Measurements from ENCODE around the gene SZT2.

The SZT2 gene

DNA sequence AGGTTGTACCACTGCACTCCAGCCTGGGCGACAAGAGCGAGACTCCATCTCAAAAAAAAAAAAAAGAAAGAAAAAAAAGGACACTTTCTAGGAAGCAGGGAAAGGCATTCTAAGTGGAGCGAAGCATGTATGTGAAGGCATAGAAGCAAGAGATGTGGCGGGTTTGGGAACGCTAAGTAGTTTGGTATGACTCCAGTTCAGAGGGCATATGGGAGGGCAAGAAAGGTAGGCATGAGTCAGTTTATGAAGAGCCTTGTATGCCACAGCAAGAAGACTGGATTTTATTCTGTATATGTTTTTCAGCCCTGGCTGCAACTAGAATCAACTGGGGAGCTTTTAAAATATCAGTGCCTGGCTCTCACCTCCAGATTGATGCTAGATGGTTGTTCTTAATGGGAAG lies 17.5 kb upstream of the SZT2 start:
- Histone ChIP-seq H3K27ac (ENCODE audit: low read depth, low read length) (no peak overlapping the region), H3K79me2 (ENCODE audit: control insufficient read depth, low read length) (peaks cover 15% of the 10 kb centered on the region), H3K9me2 (replicated peaks; ENCODE audit: control insufficient read depth, low read length) (no peaks in the 10 kb centered on the region), H3K4me1 (ENCODE audit: control insufficient read depth, low read length) (peaks cover 6% of the 10 kb centered on the region), H3K4me2 (ENCODE audit: low read length) (no peak overlapping the region), H3F3A (ENCODE audit: control insufficient read depth, insufficient read depth) (peaks cover 3% of the 10 kb centered on the region; the same call in 1 of the 2 replicates), H3K4me3 (ENCODE audit: low read length) (no peak overlapping the region), H4K20me1 (ENCODE audit: control insufficient read depth, insufficient read depth, low read depth, low read length) (no peaks in the 10 kb centered on the region), H3K27me3 (ENCODE audit: control insufficient read depth, low read length) (no peaks in the 10 kb centered on the region), H3K9me3 (ENCODE audit: control insufficient read depth, insufficient read depth, low read length) (no peaks in the 10 kb centered on the region), H3K36me3 (ENCODE audit: control insufficient read depth, low read length) (peaks cover 7% of the 10 kb centered on the region)
- TF ChIP-seq, protein P1, sequence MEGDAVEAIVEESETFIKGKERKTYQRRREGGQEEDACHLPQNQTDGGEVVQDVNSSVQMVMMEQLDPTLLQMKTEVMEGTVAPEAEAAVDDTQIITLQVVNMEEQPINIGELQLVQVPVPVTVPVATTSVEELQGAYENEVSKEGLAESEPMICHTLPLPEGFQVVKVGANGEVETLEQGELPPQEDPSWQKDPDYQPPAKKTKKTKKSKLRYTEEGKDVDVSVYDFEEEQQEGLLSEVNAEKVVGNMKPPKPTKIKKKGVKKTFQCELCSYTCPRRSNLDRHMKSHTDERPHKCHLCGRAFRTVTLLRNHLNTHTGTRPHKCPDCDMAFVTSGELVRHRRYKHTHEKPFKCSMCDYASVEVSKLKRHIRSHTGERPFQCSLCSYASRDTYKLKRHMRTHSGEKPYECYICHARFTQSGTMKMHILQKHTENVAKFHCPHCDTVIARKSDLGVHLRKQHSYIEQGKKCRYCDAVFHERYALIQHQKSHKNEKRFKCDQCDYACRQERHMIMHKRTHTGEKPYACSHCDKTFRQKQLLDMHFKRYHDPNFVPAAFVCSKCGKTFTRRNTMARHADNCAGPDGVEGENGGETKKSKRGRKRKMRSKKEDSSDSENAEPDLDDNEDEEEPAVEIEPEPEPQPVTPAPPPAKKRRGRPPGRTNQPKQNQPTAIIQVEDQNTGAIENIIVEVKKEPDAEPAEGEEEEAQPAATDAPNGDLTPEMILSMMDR (IDR thresholded peaks at IDR 0.05; ENCODE audit: low read depth, low read length, poor library complexity, severe bottlenecking) = no peak
- TF ChIP-seq EZH2phosphoT487 (IDR thresholded peaks at IDR 0.05; ENCODE audit: borderline replicate concordance, low read length) = no peak

- no peak overlapping the region for H3K4me2 ChIP-seq (ENCODE audit: low read length)
- no peak overlapping the region for H3K4me3 ChIP-seq (ENCODE audit: low read length)
- H3F3A ChIP-seq (ENCODE audit: control insufficient read depth, insufficient read depth) = peaks cover 3% of the 10 kb centered on the region; the same call in 1 of the 2 replicates
- H3K79me2 ChIP-seq (ENCODE audit: control insufficient read depth, low read length) = peaks cover 8% of the 10 kb centered on the region
- H4K20me1 ChIP-seq (ENCODE audit: control insufficient read depth, insufficient read depth, low read depth, low read length) = no peaks in the 10 kb centered on the region
- H3K27ac ChIP-seq (ENCODE audit: low read depth, low read length) = no peak overlapping the region
- TF ChIP-seq EZH2phosphoT487 (IDR thresholded peaks at IDR 0.05; ENCODE audit: borderline replicate concordance, low read length) = no peak
- TF ChIP-seq, protein P1 (IDR thresholded peaks at IDR 0.05; ENCODE audit: low read depth, low read length, poor library complexity, severe bottlenecking) = no peak
- 0 out of 2 replicates have a peak, but pooled peaks cover 3% of the 10 kb centered on the region for H3K36me3 ChIP-seq (ENCODE audit: control insufficient read depth, low read length)
- H3K27me3 ChIP-seq (ENCODE audit: control insufficient read depth, low read length) = no peaks in the 10 kb centered on the region
- H3K4me1 ChIP-seq (ENCODE audit: control insufficient read depth, low read length) = peaks cover 6% of the 10 kb centered on the region
- no peaks in the 10 kb centered on the region for H3K9me3 ChIP-seq (ENCODE audit: control insufficient read depth, insufficient read depth, low read length)
- no peaks in the 10 kb centered on the region for H3K9me2 ChIP-seq (replicated peaks; ENCODE audit: control insufficient read depth, low read length)
Measured at GRCh38 chr1:43373066-43373940, 16.4 kb upstream of the SZT2 start.

GRCh38 chr1:43376723-43377235 lies 12.9 kb upstream of the SZT2 start:
- Histone ChIP-seq H3K27me3 (ENCODE audit: control insufficient read depth, low read length) (no peaks in the 10 kb centered on the region), H3K4me2 (ENCODE audit: low read length) (no peak overlapping the region), H3K27ac (ENCODE audit: low read depth, low read length) (no peak overlapping the region), H3F3A (ENCODE audit: control insufficient read depth, insufficient read depth) (no peaks in the 10 kb centered on the region), H3K36me3 (ENCODE audit: control insufficient read depth, low read length) (no peaks in the 10 kb centered on the region), H3K4me3 (ENCODE audit: low read length) (no peak overlapping the region), H3K79me2 (ENCODE audit: control insufficient read depth, low read length) (no peaks in the 10 kb centered on the region), H3K4me1 (ENCODE audit: control insufficient read depth, low read length) (no peaks in the 10 kb centered on the region), H3K9me2 (replicated peaks; ENCODE audit: control insufficient read depth, low read length) (no peaks in the 10 kb centered on the region), H4K20me1 (ENCODE audit: control insufficient read depth, insufficient read depth, low read depth, low read length) (no peaks in the 10 kb centered on the region), H3K9me3 (ENCODE audit: control insufficient read depth, insufficient read depth, low read length) (no peaks in the 10 kb centered on the region)
- TF ChIP-seq EZH2phosphoT487 (IDR thresholded peaks at IDR 0.05; ENCODE audit: borderline replicate concordance, low read length) = no peak
- TF ChIP-seq, protein P1 (IDR thresholded peaks at IDR 0.05; ENCODE audit: low read depth, low read length, poor library complexity, severe bottlenecking) = no peak

All from DOHH2 (cell line).